Measurements from ENCODE around the gene KAZN.

Gene KAZN

DNA sequence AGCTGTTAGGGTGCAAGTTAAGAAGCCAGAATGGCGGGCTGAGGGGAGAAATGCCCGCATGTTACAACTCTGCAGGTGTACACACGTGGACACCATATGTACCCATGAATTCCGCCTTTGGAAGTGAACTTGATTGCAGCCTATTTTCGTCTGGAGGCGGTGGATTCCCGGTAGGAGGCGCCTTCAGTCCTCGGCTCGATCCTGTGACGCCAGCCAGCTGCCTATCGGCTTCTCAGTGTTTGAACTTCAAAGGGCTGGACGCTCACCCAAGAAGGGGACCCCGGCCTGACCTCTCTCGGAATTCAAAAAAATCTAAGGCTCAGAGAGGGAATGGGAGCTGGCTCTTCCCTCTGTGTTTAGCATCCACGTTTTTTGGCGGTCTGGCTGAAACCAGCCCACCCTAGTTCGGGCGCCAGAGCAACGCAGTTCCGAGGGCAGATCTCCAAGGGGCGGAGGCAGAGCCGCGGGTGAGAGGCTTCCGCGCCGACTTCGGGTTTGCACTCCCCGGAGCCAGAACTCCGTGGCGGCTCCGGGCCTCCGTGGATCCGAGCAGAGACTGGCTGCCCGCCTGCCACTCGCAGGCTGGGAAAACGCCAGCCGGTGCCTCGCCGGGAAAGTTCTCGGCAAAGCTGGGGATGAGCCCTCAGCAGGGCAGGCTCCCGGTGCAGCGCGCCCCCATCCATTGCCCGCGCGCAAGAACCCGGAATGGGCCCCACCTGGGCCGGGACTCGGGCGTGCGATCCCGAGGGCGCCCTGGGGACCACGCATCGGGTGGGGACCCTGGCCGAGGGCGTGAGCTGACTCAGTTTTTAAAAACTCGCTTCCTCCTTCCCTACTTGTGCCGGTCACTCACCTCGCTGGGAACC lies 554.1 kb downstream of the KAZN start:
- peak; percentile 57 for DNase-seq (ENCODE audit: low spot score)
- TF ChIP-seq, protein P1, sequence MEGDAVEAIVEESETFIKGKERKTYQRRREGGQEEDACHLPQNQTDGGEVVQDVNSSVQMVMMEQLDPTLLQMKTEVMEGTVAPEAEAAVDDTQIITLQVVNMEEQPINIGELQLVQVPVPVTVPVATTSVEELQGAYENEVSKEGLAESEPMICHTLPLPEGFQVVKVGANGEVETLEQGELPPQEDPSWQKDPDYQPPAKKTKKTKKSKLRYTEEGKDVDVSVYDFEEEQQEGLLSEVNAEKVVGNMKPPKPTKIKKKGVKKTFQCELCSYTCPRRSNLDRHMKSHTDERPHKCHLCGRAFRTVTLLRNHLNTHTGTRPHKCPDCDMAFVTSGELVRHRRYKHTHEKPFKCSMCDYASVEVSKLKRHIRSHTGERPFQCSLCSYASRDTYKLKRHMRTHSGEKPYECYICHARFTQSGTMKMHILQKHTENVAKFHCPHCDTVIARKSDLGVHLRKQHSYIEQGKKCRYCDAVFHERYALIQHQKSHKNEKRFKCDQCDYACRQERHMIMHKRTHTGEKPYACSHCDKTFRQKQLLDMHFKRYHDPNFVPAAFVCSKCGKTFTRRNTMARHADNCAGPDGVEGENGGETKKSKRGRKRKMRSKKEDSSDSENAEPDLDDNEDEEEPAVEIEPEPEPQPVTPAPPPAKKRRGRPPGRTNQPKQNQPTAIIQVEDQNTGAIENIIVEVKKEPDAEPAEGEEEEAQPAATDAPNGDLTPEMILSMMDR (IDR thresholded peaks at IDR 0.05; ENCODE audit: borderline replicate concordance, control extremely low read depth, extremely low read depth, insufficient read depth, missing control alignments) = peak; percentile 40

DNA sequence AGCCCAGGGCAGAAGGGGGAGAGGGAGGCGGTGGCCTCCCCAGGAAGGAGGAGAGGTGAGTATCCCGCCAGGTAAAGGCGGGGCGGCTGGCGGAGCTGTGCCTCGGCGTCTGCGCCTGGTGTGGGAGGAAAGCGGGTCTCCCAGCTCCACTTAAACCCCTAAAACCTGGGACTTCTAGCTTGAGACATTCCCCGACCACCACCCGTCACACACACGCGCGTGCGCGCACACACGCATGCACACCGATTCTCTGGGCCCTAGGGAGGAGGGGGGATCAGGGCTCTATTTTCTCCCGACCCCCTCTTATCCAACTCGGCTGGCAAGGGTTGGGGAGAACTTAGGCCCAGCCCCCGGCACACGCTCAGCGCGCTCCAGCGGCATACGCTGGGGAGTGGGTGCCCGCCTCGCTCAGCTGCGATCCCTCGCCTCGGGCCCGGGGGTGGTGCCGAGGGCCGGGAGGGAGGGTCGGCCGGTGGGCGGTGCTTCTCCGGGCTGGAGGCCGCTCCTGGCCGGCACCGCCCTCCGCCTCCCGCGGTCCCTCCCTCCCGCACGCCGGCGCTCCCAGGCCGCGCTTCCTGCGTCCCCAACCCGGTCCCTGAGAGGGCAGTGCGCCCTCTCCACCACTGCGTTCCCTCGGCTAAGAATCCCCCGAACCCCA lies 554.8 kb downstream of the KAZN start, which contains the start of gene TMEM51:
TMEM51 (plus strand) TSS at position 564 of the 658 bp plus-strand sequence. CDS start 61,341 bp downstream, outside the sequence.
- TF ChIP-seq, protein P1 (IDR thresholded peaks at IDR 0.05; ENCODE audit: borderline replicate concordance, control extremely low read depth, extremely low read depth, insufficient read depth, missing control alignments) = no peak
- in situ Hi-C loops (cut with MboI; ENCODE audit: low sequenced_read_pairs, unreplicated experiment) = no loop called here
- peak; percentile 63 for DNase-seq (ENCODE audit: low spot score)

More for the DNA sequence above, 554.1 kb downstream of the KAZN start:
- in situ Hi-C loops (cut with MboI; ENCODE audit: low sequenced_read_pairs, unreplicated experiment) = no loop called here

DNA sequence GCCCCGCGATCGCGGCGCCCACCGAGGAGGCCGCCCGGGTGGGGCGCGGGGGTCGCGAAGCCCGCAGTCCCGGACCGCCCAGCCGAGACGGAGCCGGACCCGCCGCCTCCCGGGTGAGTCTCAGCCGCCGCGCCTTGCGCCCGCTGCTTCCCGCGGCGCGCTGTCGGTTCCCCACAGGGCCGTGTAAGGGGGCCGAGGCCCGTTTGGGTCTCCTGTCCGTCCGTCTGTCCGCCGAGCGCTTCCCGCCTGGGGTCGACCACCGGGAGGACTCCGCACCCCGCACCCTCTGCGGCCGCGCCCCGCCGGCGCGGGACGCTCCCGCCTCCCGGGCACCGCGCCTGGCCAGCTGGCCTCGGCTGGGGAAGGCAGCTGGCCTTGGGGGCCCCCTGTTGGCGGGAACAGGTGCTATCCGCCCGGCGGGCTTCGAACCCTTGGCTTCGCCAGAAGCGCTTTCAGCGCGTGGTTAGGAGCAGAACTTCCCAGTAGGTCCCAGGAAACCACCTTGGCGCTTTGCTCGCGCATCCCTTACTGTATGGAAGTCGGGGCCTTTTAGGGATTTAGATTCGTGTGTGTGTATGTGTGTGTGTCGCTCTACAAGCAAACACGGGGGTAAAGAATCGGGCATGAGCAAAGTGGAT lies 555.5 kb downstream of the KAZN start:
- TF ChIP-seq, protein P1 (IDR thresholded peaks at IDR 0.05; ENCODE audit: borderline replicate concordance, control extremely low read depth, extremely low read depth, insufficient read depth, missing control alignments) = peak; percentile 57
- peak; percentile 77 for DNase-seq (ENCODE audit: low spot score)
- in situ Hi-C loops (cut with MboI; ENCODE audit: low sequenced_read_pairs, unreplicated experiment) = no loop called here

DNA sequence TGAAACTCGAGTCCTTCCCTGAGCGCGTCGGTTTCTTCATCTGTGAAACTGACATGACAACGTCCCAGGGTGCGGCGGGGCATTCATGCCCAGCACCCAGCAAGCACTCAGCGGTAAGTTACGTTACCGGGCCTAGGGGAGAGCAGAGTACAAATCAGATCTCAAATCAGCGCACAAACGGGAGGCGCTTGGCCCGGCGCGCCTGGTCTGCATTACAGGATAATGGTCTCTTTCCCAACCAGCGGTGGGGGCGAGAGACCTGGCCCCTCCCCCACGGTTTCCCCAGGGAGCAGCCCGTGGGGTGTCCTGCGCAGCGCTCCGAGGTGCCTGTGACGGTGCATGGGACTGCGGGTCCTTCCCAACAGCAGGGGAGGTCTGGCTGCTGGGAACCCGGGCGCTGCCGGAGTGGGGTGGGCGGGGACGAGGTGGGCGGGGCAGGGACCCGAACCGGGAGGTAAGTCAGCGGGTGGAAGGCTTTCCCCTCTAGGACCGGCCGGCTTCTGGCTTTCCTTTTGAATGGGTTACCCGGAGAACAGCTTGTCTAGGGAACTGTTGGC lies 556.1 kb downstream of the KAZN start:
- in situ Hi-C loops (cut with MboI; ENCODE audit: low sequenced_read_pairs, unreplicated experiment) = no loop called here
- DNase-seq (ENCODE audit: low spot score) = peak; percentile 44
- TF ChIP-seq, protein P1 (IDR thresholded peaks at IDR 0.05; ENCODE audit: borderline replicate concordance, control extremely low read depth, extremely low read depth, insufficient read depth, missing control alignments) = no peak

DNA sequence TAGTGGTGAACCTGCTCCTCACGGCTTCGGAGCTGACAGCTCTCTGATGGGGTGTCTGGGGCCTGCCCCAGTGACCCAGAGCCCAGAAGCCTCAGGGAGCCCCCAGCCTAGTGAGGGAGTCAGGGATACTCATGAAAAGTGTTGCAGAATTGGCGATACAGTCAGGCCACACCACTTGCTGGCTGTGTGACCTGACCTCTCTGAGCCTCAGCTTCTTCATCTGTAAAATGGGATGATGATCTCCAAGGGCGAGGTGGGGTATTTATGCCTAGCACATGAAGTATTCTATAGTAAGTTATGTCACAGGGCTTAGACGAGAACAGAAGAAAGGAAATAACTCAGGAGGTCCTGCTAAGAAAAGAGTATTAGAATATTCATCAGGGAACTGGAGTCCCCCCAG lies 556.7 kb downstream of the KAZN start:
- TF ChIP-seq, protein P1 (IDR thresholded peaks at IDR 0.05; ENCODE audit: borderline replicate concordance, control extremely low read depth, extremely low read depth, insufficient read depth, missing control alignments) = no peak
- DNase-seq (ENCODE audit: low spot score) = no peak
- in situ Hi-C loops (cut with MboI; ENCODE audit: low sequenced_read_pairs, unreplicated experiment) = no loop called here
